GM21723 (cell line): ENCODE results near the gene LPP.

Experiments used
- ATAC-seq: cut with Tn5 transposase; IDR thresholded peaks from one replicate; pipeline ENCODE4 v1.9.1; 2021; ENCODE audit warnings: mild to moderate bottlenecking, moderate library complexity; ENCODE audit not compliant: unreplicated experiment

The LPP gene

GRCh38 chr3:188244395-188244861 lies 90.5 kb downstream of the LPP start:
- ATAC-seq, result no peak

- no peak for ATAC-seq
Observed at GRCh38 chr3:188246905-188247304, 92.9 kb downstream of the LPP start.

- no peak for ATAC-seq
Observed at GRCh38 chr3:188248036-188248561, 94.1 kb downstream of the LPP start.

- ATAC-seq, result no peak
Observed at GRCh38 chr3:188253123-188253793, 99.3 kb downstream of the LPP start.

- no peak for ATAC-seq
Observed at GRCh38 chr3:188253800-188254452, 100.0 kb downstream of the LPP start.

GRCh38 chr3:188254520-188255070 lies 100.6 kb downstream of the LPP start:
- no peak for ATAC-seq

- no peak for ATAC-seq
Observed at GRCh38 chr3:188255190-188255589, 101.2 kb downstream of the LPP start.

GRCh38 chr3:188256758-188257157 lies 102.8 kb downstream of the LPP start:
- no peak for ATAC-seq

GRCh38 chr3:188257384-188258026 lies 103.5 kb downstream of the LPP start:
- no peak for ATAC-seq

GRCh38 chr3:188259191-188259590 lies 105.2 kb downstream of the LPP start:
- no peak for ATAC-seq

GRCh38 chr3:188259596-188259995 lies 105.6 kb downstream of the LPP start:
- no peak for ATAC-seq

- ATAC-seq, result no peak
Observed at GRCh38 chr3:188261011-188261410, 107.1 kb downstream of the LPP start.

GRCh38 chr3:188262488-188262887 lies 108.5 kb downstream of the LPP start:
- no peak for ATAC-seq

- ATAC-seq, result no peak
Observed at GRCh38 chr3:188262913-188263683, 109.1 kb downstream of the LPP start.

- ATAC-seq, result no peak
Observed at GRCh38 chr3:188264226-188265207, 110.6 kb downstream of the LPP start.

GRCh38 chr3:188266562-188267274 lies 112.8 kb downstream of the LPP start:
- no peak for ATAC-seq

GRCh38 chr3:188267790-188268335 lies 113.9 kb downstream of the LPP start:
- no peak for ATAC-seq

GRCh38 chr3:188268336-188268735 lies 114.4 kb downstream of the LPP start:
- ATAC-seq, result no peak

- ATAC-seq, result no peak
Observed at GRCh38 chr3:188269040-188269439, 115.1 kb downstream of the LPP start.
